Right cardiac atrium (tissue), 5 donors: ENCODE data around the gene IRX3. TPM values are rescaled to one million over a fixed set of nuclear protein-coding genes. Genes with fewer than 3 reads are reported as not detected.
A peak's percentile ranks its signal among the peaks of the same experiment; 100 is the strongest.

Experiments used
- ATAC-seq, 2 donors: fragments of 200-7000 bp; cut with Tn5 transposase; one replicate each; pipeline versions ENCODE4 v1.8.0 to v1.9.1; 2020; ENCODE audit warnings: moderate library complexity in 2 of 2, mild to moderate bottlenecking in 1 of 2
- DNase-seq, 3 donors: peaks; one replicate each; pipeline ENCODE4 v3.0.0-alpha.2; 2020
- H3K27ac ChIP-seq: one replicate; pipeline ENCODE4 v1.5.1; 2013; ENCODE audit warnings: mild to moderate bottlenecking, low read length, control low read depth, moderate library complexity
- H3K27me3 ChIP-seq: one replicate; pipeline ENCODE4 v1.6.1; 2013; ENCODE audit not compliant: control insufficient read depth, insufficient read depth
- H3K4me1 ChIP-seq: one replicate; pipeline ENCODE4 v1.6.1; 2013; ENCODE audit warnings: low read length; ENCODE audit not compliant: control insufficient read depth, insufficient read depth
- H3K4me3 ChIP-seq: one replicate; pipeline ENCODE4 v1.5.1; 2013; ENCODE audit warnings: low read length, control low read depth
- H3K9me3 ChIP-seq: one replicate; pipeline ENCODE4 v1.6.1; 2013; ENCODE audit warnings: low read length; ENCODE audit not compliant: control insufficient read depth
- WGBS: extraction: QIAGEN DNeasy Blood & Tissue Kit; methylation state at CpG from one replicate; pipeline ENCODE4 v1.1.7; 2013; 5-methylcytosine and 5-hydroxymethylcytosine counted together
- intact Hi-C, 4 donors: fragments of 100-400 bp; cut with DNase I; formaldehyde crosslinking; loops; one replicate each; pipeline versions ENCODE4 v1.11.0 to v1.14.0; 2022 to 2023
- polyA plus RNA-seq: library from polyadenylated mRNA; stranded (reverse); fragments of 200-250 nt; gene quantifications from one replicate; pipeline ENCODE4 v1.2.3, GENCODE V29; 2013
- total RNA-seq, 4 donors: library from RNA; stranded (reverse); fragmentation: NEBNext Ultra II Directional; extraction: Animal tissue kit (Norgen Biotek cat#: 25700); gene quantifications; one replicate each; pipeline ENCODE4 v1.2.1, GENCODE V29; 2021
- donor health status: healthy with polysubstance abuse.
- donor health status: DM: no; HTN: yes; CAD: no.
- donor health status: DM: no; HTN: no; CAD: no.
- donor health status: DM: no; HTN: yes; CAD: no; lungs with severe emphysema.
- donor health status: DM: yes; HTN: yes; CAD: no.

Gene IRX3
- total and polyA plus RNA-seq, 5 donors = 7.3 to 17.8 (median 14.2) TPM

DNA sequence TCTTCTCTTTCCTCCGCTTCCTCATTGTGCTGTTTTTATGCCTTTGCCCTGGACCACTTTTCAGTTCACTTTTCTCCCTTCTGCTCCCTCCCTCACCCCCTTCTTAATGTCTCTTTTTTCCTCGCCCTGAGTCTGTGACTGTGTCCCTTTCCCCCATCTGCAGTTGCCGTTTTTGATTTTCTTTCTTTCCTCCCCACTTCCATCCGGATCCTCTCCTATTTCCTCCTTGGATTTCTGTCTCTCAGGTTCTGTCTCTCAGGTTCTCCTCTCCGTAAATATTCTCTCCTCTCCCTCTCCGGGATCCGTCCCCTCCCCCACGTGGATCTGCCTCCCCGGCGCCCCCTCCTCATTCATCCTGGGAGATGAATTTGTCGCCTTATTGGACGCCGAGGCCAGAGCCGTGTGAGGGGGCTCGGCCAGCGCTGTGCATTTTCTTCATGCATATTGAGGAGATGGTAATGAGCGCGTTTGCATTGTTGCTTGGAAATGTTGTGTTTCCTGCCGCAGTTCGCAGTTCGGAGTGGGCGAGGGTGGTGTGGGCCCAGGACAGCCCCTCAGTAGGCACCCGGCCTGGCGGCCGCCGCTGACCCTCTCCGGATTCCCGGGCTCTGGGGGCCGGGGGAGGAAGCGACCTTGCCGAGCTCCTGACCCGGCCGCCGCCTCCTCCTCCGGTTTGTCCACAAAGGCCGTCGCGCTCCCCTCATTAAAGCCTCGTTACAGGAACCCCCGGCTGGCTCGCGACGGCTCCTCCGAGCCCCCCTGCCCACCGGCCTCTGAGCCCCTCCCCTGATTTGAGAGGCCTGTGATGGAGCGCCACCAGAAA lies 4.5 kb upstream of the IRX3 start:
- Histone ChIP-seq H3K4me1 (no peaks in the 10 kb centered on the region), H3K27ac (no peak overlapping the region), H3K27me3 (no peaks in the 10 kb centered on the region), H3K4me3 (no peak overlapping the region), H3K9me3 (no peaks in the 10 kb centered on the region)
- intact Hi-C loops = no loop called here
- DNase-seq (peak in 1 of 3 donors; percentile 56), ATAC-seq (no peak)
- WGBS = 24% methylated on average over 46 of the region's 46 CpGs

GRCh38 chr16:54289945-54290832 lies 3.6 kb upstream of the IRX3 start:
- Histone ChIP-seq H3K9me3 (no peaks in the 10 kb centered on the region), H3K27ac (no peak overlapping the region), H3K4me3 (peak overlapping the region; percentile 30), H3K27me3 (no peaks in the 10 kb centered on the region), H3K4me1 (no peaks in the 10 kb centered on the region)
- DNase-seq (peak; percentile 18 to 66 (median 60)), ATAC-seq (no peak)
- intact Hi-C loops = loop anchor here in 3 of 4 donors (10.0 kb wide), 4 partner anchors 95 to 645 kb away; partner anchors contain the start of gene IRX5 (in 1 of the 3)
- WGBS = 10% methylated on average over 62 of the region's 62 CpGs

DNA sequence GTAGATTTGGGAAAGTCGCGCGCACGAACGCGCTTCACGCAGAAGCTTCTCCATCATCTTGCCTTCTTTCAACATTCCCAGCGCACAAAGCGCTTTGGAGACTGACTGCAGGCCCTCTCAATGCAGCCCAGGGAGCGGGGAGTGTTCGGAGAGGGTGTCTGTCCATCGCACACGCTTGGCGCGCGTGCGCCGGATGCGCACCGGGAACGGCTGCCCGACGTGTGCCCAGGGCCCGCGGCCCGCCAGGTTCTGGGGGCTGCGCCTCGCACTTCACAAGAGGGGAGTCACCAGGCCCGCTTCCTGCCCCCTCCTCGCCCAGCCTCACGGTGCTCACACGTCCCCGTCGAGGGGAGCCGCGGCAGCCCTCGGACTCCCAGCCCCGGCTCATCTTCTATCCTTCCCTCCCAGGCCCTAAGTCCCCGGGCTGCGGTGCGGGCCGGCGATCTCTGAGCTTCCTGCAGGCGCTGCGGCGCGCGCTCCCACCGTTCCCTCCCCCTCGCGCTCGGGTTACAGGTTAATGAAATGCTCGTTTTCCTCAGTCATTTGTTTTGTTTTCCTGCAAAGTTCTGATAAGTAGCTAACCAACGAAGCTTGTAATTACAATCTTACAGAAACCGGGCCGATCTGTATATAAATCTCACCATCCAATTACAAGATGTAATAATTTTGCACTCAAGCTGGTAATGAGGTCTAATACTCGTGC lies 2.8 kb upstream of the IRX3 start:
- no peaks in the 10 kb centered on the region for H3K4me1 ChIP-seq
- DNase-seq (peak; percentile 12 to 64 (median 50)), ATAC-seq (no peak)
- intact Hi-C loops = loop anchor here in 3 of 4 donors (10.0 kb wide), 4 partner anchors 95 to 645 kb away; partner anchors contain the start of gene IRX5 (in 1 of the 3)
- H3K27ac ChIP-seq = no peak overlapping the region
- H3K9me3 ChIP-seq = no peaks in the 10 kb centered on the region
- WGBS = 11% methylated on average over 57 of the region's 57 CpGs
- no peaks in the 10 kb centered on the region for H3K27me3 ChIP-seq
- no peak overlapping the region for H3K4me3 ChIP-seq

DNA sequence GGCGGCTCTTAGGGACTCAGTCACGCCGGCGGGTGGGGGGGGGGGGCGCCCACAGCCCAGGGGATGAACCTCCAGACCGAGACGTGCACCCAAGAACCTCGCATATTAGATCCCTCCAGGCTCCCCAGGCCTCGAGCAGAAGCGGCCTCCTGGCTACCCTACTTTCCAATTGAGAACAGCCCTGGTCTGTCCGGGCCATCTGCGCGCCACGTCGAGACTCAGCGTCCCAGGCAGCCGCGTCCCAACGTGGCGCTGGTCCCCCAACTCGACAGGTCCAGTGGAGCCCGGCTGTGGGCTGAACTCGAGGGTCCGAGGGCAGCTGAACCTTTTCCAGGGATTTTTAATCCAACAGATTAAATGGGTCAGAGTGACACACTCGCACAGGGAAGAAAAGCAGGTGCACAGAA lies 2.3 kb upstream of the IRX3 start:
- ATAC-seq (no peak), DNase-seq (no peak)
- Histone ChIP-seq H3K9me3 (no peaks in the 10 kb centered on the region), H3K27ac (no peak overlapping the region), H3K4me1 (no peaks in the 10 kb centered on the region), H3K4me3 (no peak overlapping the region), H3K27me3 (no peaks in the 10 kb centered on the region)
- WGBS = 22% methylated on average over 25 of the region's 25 CpGs
- intact Hi-C loops = loop anchor here in 3 of 4 donors (10.0 kb wide), 4 partner anchors 94 to 646 kb away; partner anchors contain the start of gene IRX5 (in 1 of the 3)

DNA sequence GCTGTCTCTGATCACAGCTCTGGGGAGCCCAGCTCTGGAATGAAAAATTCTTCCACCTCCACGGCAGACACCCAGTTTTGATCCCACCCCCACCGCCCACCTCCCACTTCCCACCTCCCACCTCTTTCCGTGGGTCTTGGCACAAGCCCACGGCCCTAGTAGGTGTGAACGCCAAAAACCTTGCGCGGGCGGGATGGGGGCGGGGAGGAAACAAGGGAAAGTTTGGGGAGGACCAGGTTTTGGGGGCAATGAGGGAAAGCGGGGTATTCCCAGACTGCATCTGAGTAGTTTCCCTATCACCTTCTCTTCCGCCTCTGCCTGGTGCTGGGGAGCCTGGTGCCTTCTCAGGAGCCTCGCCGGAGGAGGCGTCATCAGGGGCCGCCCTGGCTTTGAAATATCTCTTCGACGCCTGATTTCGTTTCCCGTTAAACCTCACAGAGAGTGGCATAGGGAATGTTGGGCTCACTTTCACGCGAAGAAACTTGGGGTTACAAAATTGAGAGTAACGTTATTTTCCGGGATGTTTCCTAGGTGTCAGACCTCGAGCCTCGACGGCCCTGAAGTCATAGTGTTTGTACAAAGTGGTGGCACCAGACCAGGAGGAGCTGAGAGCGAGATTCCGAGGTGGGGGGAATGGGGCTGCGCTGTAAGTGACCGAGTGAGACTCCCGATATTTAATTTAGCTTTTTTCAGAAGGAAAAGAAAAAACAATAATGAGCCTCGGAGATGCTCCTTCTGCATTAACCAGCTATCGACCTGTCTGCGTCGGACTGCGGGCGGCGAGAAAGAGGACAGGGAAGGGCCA lies 1.6 kb upstream of the IRX3 start:
- ATAC-seq (no peak), DNase-seq (no peak)
- Histone ChIP-seq H3K27ac (no peak overlapping the region), H3K9me3 (no peaks in the 10 kb centered on the region), H3K4me1 (no peaks in the 10 kb centered on the region), H3K27me3 (no peaks in the 10 kb centered on the region), H3K4me3 (no peak overlapping the region)
- intact Hi-C loops = loop anchor here in 3 of 4 donors (10.0 kb wide), 4 partner anchors 93 to 647 kb away; partner anchors contain the start of gene IRX5 (in 1 of the 3)
- WGBS = 32% methylated on average over 38 of the region's 38 CpGs

DNA sequence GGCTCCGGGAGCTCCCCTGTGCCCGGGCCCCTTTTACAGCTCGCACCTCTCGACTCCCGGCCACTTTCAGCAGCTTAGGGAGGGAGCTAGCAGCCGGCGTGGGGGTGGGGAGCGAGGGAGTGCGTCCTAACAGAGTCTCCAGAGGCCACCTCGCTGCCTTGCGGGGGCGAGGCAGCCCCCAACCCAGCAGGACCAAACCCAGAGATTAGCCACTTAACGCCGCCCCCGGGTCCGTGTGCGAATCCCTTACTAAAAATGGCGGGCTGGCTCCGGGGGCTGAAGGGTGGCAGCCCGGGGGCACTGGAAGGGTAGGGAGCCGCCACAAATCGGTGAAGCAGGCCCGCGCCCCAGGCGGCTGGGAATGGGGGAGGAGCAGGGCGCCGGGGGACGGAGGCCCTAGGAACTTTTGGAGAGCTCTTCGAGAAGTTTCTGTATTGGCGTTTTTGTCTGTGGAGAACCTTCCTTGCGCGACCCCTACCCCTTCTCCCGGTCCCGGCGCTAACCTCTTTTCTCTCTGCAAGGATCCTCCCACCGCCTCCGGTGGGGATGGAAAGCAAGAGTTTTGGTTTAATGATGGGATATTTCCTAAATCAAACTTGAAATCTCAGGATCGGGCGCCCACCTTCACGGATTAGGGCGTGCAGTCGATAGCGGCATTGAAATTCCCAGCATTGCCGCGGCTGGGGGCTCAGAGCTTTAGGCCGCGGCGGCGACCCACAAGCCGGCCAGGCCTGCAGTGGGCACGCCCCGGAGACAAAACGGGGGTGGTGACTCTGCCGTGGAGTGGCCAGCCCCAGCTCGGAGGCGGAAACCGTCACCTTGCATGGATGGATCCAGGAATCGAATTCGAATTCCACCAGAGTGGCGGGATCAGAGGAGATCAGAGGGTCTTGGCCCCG lies 793 bp upstream of the IRX3 start:
- ATAC-seq (peak; percentile 30 to 52), DNase-seq (peak; percentile 49 to 83 (median 66))
- peak overlapping the region; percentile 54 for H3K4me3 ChIP-seq
- H3K9me3 ChIP-seq = no peaks in the 10 kb centered on the region
- H3K4me1 ChIP-seq = no peaks in the 10 kb centered on the region
- 6% methylated on average over 61 of the region's 61 CpGs for WGBS
- H3K27me3 ChIP-seq = no peaks in the 10 kb centered on the region
- no peak overlapping the region for H3K27ac ChIP-seq
- intact Hi-C loops = loop anchor here in 3 of 4 donors (10.0 kb wide), 4 partner anchors 93 to 647 kb away; partner anchors contain the start of gene IRX5 (in 1 of the 3)

GRCh38 chr16:54286090-54286365 lies 559 bp downstream of the IRX3 start:
- Histone ChIP-seq H3K27ac (peak overlapping the region; percentile 25), H3K4me3 (peak overlapping the region; percentile 54), H3K9me3 (no peaks in the 10 kb centered on the region), H3K4me1 (no peaks in the 10 kb centered on the region), H3K27me3 (no peaks in the 10 kb centered on the region)
- intact Hi-C loops = loop anchor here in 3 of 4 donors (10.0 kb wide), 4 partner anchors 91 to 649 kb away; partner anchors contain the start of gene IRX5 (in 1 of the 3)
- no peak for ATAC-seq
- WGBS = 1% methylated on average over 43 of the region's 43 CpGs
- no peak for DNase-seq

DNA sequence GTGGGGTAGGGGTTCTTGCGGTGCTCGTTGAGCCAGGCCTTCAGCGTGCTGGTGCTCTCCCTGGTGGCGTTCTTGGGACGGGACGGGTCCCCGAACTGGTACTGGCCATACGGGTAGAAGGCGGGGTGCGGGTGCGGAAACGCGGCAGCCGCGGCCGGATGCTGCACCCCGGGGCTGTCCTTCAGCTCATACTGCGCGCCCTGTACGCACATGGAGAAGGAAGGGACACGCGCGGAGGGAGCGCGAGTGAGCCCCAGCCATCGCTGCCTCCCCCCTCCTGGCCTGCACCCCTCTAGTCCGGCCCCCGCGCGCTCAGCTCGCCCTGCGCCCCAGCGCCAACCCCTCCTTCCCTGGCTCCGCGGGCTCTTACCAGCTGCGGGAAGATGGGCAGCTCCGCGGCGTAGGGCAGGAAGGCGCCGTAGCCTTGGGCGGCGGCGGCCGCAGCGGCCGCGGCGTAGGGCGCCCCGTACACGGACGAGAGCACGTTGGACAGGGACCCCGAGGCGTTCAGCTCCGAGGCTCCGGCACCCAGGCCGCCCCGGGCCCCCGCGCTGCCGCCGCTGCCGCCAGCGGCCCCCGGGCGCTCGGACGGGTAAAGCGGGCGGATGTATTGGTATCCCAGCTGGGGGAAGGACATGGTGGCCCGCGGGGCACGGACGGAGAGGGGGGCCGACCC lies 1.0 kb downstream of the IRX3 start:
- peak overlapping the region; percentile 25 for H3K27ac ChIP-seq
- peak overlapping the region; percentile 54 for H3K4me3 ChIP-seq
- WGBS = under 1% methylated on average over 77 of the region's 77 CpGs
- no peaks in the 10 kb centered on the region for H3K4me1 ChIP-seq
- no peaks in the 10 kb centered on the region for H3K9me3 ChIP-seq
- DNase-seq (peak; percentile 48 to 79 (median 75)), ATAC-seq (peak in 1 of 2 donors; percentile 7)
- H3K27me3 ChIP-seq = no peaks in the 10 kb centered on the region
- intact Hi-C loops = loop anchor here in 3 of 4 donors (10.0 kb wide), 4 partner anchors 91 to 649 kb away; partner anchors contain the start of gene IRX5 (in 1 of the 3)
